ENCODE data around the gene TMPRSS13. TPM values are rescaled to one million over a fixed set of nuclear protein-coding genes. Genes with fewer than 3 reads are reported as not detected.
"Not testable (repeated sequence)": the region's sequence is repeated elsewhere in the genome, so short reads cannot be mapped to it uniquely, and the experiment has no call there.

The TMPRSS13 gene
- total RNA-seq, 4 donors from 2014 or later, result 11.1 to 31.7 (median 21.0) TPM

GRCh38 chr11:117870103-117870952 is 58.9 kb downstream of the TMPRSS13 start:
- Histone ChIP-seq H3K4me3 (no peak overlapping the region), H3K4me1 (peaks cover 0 to 50% (median 7%) of the 10 kb centered on the region in 3 donors), H3K9me3 (no peaks in the 10 kb centered on the region), H3K36me3 (no peaks in the 10 kb centered on the region), H3K27me3 (peaks cover 0 to 55% (median under 1%) of the 10 kb centered on the region in 4 donors), H3K27ac (no peak overlapping the region)
- TF ChIP-seq, protein P1, sequence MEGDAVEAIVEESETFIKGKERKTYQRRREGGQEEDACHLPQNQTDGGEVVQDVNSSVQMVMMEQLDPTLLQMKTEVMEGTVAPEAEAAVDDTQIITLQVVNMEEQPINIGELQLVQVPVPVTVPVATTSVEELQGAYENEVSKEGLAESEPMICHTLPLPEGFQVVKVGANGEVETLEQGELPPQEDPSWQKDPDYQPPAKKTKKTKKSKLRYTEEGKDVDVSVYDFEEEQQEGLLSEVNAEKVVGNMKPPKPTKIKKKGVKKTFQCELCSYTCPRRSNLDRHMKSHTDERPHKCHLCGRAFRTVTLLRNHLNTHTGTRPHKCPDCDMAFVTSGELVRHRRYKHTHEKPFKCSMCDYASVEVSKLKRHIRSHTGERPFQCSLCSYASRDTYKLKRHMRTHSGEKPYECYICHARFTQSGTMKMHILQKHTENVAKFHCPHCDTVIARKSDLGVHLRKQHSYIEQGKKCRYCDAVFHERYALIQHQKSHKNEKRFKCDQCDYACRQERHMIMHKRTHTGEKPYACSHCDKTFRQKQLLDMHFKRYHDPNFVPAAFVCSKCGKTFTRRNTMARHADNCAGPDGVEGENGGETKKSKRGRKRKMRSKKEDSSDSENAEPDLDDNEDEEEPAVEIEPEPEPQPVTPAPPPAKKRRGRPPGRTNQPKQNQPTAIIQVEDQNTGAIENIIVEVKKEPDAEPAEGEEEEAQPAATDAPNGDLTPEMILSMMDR (IDR thresholded peaks at IDR 0.05), result no peak
- no peak for TF ChIP-seq POLR2A (IDR thresholded peaks at IDR 0.05)
- intact Hi-C loops (cut with DNase I), result no loop called here
- no peak for DNase-seq
- 64 to 80% methylated on average over 2 to 3 of the region's 9 CpGs for WGBS, 2 donors

- 52 to 67% methylated on average over 3 to 4 of the region's 4 CpGs for WGBS, 2 donors
- H3K27ac ChIP-seq, result no peak overlapping the region
- TF ChIP-seq, protein P1 (IDR thresholded peaks at IDR 0.05), result no peak
- TF ChIP-seq POLR2A (IDR thresholded peaks at IDR 0.05), result no peak
These were observed 59.6 kb downstream of the TMPRSS13 start for GRCh38 chr11:117869604-117870003.

DNA sequence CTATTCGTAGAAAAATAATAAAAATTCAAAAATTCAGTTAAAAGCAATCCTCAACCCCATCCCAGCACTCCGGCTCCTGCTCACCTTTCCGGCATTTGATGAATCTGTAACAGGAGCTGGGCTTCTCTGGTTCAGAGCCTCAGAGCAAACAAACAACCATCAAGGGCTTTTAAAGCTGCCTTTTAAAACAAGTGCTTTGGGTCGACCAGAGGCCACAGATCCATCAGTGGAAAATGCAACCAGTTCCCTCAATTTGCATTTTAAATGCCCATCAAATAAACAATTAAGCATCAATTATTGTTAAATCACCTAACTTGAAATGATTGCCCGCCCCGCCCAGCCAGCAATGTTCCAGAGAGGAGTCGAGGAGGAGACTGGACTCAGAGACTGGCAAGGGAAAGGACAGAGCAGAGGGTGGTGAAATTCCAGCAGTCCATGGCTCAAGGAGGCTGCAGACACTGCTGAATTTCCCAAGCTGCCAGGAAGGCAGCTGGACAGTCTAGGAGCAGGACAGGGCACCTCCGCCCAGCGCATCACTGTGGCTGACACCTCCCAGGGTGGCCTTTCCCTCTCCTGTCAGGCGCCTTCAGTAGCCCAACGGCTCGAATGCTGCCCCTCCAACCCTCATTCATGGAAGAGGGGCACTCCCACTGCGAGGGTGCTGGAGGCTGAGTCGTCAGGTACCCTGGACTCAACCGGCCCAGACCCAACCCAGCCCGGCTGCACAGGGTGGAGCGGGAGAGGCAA is 60.2 kb downstream of the TMPRSS13 start:
- TF ChIP-seq, protein P1 (IDR thresholded peaks at IDR 0.05), result no peak
- TF ChIP-seq POLR2A (IDR thresholded peaks at IDR 0.05), result no peak
- DNase-seq, result no peak
- Histone ChIP-seq H3K4me3 (no peak overlapping the region), H3K27me3 (peaks cover 0 to 42% (median 0%) of the 10 kb centered on the region in 4 donors), H3K4me1 (peaks cover 0 to 37% (median 4%) of the 10 kb centered on the region in 3 donors), H3K36me3 (no peaks in the 10 kb centered on the region), H3K27ac (no peak overlapping the region), H3K9me3 (no peaks in the 10 kb centered on the region)
- 73 to 88% methylated on average over 8 to 11 of the region's 17 CpGs for WGBS, 2 donors
- intact Hi-C loops (cut with DNase I), result no loop called here

More at GRCh38 chr11:117869604-117870003, 59.6 kb downstream of the TMPRSS13 start:
- no peak for DNase-seq
- Histone ChIP-seq H3K4me1 (peaks cover 0 to 43% (median 4%) of the 10 kb centered on the region in 3 donors), H3K4me3 (no peak overlapping the region), H3K27me3 (peaks cover 0 to 48% (median 0%) of the 10 kb centered on the region in 4 donors), H3K36me3 (no peaks in the 10 kb centered on the region), H3K9me3 (no peaks in the 10 kb centered on the region)
- intact Hi-C loops (cut with DNase I), result no loop called here

GRCh38 chr11:117868088-117868487 is 61.1 kb downstream of the TMPRSS13 start:
- H3K4me3 ChIP-seq, result no peak overlapping the region
- no peak for DNase-seq
- peaks cover 0 to 33% (median 0%) of the 10 kb centered on the region in 4 donors for H3K27me3 ChIP-seq
- TF ChIP-seq POLR2A (IDR thresholded peaks at IDR 0.05), result no peak
- TF ChIP-seq, protein P1 (IDR thresholded peaks at IDR 0.05), result no peak
- no peaks in the 10 kb centered on the region for H3K36me3 ChIP-seq
- WGBS, 2 donors, result 81 to 91% methylated on average over 7 to 11 of the region's 11 CpGs
- H3K27ac ChIP-seq, result no peak overlapping the region
- no peaks in the 10 kb centered on the region for H3K9me3 ChIP-seq
- intact Hi-C loops (cut with DNase I), result no loop called here
- peaks cover 0 to 29% (median 0%) of the 10 kb centered on the region in 3 donors for H3K4me1 ChIP-seq

DNA sequence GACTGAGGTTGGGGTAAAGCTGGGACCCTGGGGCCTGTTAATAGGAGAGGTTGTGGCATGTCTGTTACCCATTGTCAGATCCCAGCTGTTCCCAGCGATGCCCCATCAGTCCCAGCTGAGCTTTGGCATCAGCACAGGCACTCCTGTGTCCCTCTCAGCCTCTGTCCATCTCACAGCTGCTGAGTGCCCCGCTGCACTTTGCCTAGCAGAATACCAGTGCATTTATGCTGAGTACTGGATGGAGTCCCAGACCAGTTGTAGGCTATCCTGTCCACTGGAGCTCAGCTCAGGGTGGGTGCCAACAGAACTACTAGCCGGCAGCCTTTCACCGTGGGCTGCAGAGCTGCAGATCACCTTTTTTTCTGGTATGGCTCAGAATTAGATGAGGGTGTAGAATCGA is 62.7 kb downstream of the TMPRSS13 start:
- no peak for DNase-seq
- 62 to 70% methylated on average over 4 of the region's 5 CpGs for WGBS, 2 donors
- Histone ChIP-seq H3K4me1 (peaks cover 0 to 30% (median 3%) of the 10 kb centered on the region in 3 donors), H3K27ac (no peak overlapping the region), H3K27me3 (peaks cover 0 to 17% (median 0%) of the 10 kb centered on the region in 4 donors), H3K9me3 (no peaks in the 10 kb centered on the region), H3K4me3 (no peak overlapping the region), H3K36me3 (no peaks in the 10 kb centered on the region)
- no peak for TF ChIP-seq POLR2A (IDR thresholded peaks at IDR 0.05)
- TF ChIP-seq, protein P1 (IDR thresholded peaks at IDR 0.05), result no peak
- intact Hi-C loops (cut with DNase I), result no loop called here

DNA sequence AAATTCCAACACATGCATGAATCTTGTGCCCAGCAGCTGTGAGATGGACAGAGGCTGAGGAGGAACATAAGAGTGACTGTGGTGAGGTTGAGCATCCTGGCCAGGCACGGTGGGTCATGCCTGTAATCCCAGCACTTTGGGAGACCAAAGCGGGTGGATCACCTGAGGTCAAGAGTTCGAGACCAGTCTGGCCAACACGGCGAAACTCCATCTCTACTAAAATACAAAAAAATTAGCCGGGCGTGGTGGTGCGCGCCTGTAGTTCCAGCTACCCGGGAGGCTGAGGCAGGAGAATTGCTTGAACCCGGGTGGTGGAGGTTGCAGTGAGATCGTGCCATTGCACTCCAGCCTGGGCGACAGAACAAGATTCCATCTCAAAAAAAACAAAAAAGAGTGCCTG is 63.7 kb downstream of the TMPRSS13 start:
- Histone ChIP-seq H3K4me1 (peaks cover 0 to 32% (median 3%) of the 10 kb centered on the region in 3 donors), H3K27me3 (peaks cover 0 to 11% (median 0%) of the 10 kb centered on the region in 4 donors)
- intact Hi-C loops (cut with DNase I); H3K9me3 ChIP-seq; H3K27ac ChIP-seq; H3K4me3 ChIP-seq; DNase-seq; H3K36me3 ChIP-seq: not testable (repeated sequence)
- WGBS, 2 donors, result 88 to 91% methylated on average over 13 of the region's 13 CpGs

All from esophagus squamous epithelium (tissue), 5 donors.